ENCODE measurements around the gene MIOX. TPM values are rescaled to one million over a fixed set of nuclear protein-coding genes. Genes with fewer than 3 reads are reported as not detected.

MIOX gene
- total RNA-seq, 2 donors from 2014 or later, result not detected

DNA sequence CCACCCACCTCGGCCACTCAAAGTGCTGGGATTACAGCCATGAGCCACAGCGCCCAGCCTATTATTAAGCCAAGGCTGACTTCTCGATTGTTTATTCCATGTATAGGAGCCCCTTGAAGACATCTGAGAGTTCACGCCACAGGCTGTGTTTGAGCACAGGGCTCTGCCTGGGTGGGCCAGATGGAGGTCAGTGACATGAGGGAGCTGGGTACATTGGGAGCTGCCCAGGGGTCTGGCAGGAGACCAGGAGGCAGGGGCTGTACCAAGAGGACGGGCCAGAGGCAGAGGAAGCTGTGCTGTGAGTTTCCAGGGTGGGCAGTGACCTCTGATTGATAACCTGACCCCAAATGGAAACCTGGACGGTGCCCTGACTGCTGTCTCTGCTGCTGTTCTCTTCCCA is 15.4 kb downstream of the MIOX start:
- H3K27ac ChIP-seq, result no peak overlapping the region
- no peak for DNase-seq (ENCODE audit: low spot score)
- no peak for ATAC-seq (ENCODE audit: insufficient number of reproducible peaks, low FRiP score, low read depth)
- H3K4me3 ChIP-seq, result no peak overlapping the region
- TF ChIP-seq, protein P1, sequence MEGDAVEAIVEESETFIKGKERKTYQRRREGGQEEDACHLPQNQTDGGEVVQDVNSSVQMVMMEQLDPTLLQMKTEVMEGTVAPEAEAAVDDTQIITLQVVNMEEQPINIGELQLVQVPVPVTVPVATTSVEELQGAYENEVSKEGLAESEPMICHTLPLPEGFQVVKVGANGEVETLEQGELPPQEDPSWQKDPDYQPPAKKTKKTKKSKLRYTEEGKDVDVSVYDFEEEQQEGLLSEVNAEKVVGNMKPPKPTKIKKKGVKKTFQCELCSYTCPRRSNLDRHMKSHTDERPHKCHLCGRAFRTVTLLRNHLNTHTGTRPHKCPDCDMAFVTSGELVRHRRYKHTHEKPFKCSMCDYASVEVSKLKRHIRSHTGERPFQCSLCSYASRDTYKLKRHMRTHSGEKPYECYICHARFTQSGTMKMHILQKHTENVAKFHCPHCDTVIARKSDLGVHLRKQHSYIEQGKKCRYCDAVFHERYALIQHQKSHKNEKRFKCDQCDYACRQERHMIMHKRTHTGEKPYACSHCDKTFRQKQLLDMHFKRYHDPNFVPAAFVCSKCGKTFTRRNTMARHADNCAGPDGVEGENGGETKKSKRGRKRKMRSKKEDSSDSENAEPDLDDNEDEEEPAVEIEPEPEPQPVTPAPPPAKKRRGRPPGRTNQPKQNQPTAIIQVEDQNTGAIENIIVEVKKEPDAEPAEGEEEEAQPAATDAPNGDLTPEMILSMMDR (IDR thresholded peaks at IDR 0.05), result no peak
- peaks cover 24% of the 10 kb centered on the region for H3K36me3 ChIP-seq
- no peaks in the 10 kb centered on the region for H3K27me3 ChIP-seq (replicated peaks; ENCODE audit: insufficient read depth)
- peaks cover 6 to 18% of the 10 kb centered on the region in 2 donors for H3K4me1 ChIP-seq (ENCODE audit: control insufficient read depth in 1 of 2, low read depth in 2 of 2)
- H3K9me3 ChIP-seq, result no peaks in the 10 kb centered on the region

- Histone ChIP-seq H3K27ac (no peak overlapping the region), H3K4me1 (ENCODE audit: control insufficient read depth in 1 of 2, low read depth in 2 of 2) (peaks cover 6 to 18% of the 10 kb centered on the region in 2 donors), H3K4me3 (no peak overlapping the region), H3K36me3 (peaks cover 24% of the 10 kb centered on the region), H3K27me3 (replicated peaks; ENCODE audit: insufficient read depth) (no peaks in the 10 kb centered on the region), H3K9me3 (no peaks in the 10 kb centered on the region)
- TF ChIP-seq, protein P1 (IDR thresholded peaks at IDR 0.05), result no peak
- no peak for ATAC-seq (ENCODE audit: insufficient number of reproducible peaks, low FRiP score, low read depth)
- no peak for DNase-seq (ENCODE audit: low spot score)
Measured at GRCh38 chr22:50502628-50503474, 16.2 kb downstream of the MIOX start.

DNA sequence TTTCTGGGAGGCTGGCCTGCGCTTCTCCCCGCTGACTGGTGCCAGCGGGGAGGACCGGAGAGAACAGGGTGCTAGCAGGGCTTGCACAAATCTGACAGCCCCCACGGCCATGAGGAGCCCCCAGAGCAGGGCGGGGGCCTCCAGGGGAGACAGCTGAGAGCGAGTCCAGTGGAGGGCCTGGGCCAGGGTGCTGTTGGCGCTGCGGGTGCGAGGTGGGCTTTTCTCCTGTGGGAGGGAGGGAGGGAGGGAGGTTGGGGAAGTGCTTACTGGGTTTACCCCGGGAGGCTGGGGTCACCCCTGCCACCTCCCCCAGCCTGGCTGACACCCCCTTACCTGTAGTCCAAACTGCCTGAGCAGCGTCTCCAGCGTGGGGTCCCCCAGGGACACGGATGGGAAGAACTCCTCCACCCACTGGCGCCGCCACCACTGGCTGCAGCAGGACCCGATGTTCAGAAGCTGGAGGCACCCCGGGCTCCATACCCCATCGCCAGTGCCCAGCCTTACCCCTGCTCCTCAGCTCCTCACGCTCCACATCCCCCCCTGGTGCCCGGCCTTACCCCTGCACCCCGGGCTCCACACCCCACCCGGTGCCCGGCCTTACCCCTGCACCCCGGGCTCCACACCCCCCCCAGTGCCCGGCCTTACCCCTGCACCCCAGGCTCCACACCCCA is 17.0 kb downstream of the MIOX start:
- DNase-seq (ENCODE audit: low spot score) (no peak), ATAC-seq (ENCODE audit: insufficient number of reproducible peaks, low FRiP score, low read depth) (no peak)
- TF ChIP-seq, protein P1 (IDR thresholded peaks at IDR 0.05), result no peak
- Histone ChIP-seq H3K27me3 (replicated peaks; ENCODE audit: insufficient read depth) (no peaks in the 10 kb centered on the region), H3K27ac (no peak overlapping the region), H3K36me3 (peaks cover 24% of the 10 kb centered on the region), H3K4me3 (no peak overlapping the region), H3K4me1 (ENCODE audit: control insufficient read depth in 1 of 2, low read depth in 2 of 2) (peaks cover 8 to 20% of the 10 kb centered on the region in 2 donors), H3K9me3 (no peaks in the 10 kb centered on the region)

DNA sequence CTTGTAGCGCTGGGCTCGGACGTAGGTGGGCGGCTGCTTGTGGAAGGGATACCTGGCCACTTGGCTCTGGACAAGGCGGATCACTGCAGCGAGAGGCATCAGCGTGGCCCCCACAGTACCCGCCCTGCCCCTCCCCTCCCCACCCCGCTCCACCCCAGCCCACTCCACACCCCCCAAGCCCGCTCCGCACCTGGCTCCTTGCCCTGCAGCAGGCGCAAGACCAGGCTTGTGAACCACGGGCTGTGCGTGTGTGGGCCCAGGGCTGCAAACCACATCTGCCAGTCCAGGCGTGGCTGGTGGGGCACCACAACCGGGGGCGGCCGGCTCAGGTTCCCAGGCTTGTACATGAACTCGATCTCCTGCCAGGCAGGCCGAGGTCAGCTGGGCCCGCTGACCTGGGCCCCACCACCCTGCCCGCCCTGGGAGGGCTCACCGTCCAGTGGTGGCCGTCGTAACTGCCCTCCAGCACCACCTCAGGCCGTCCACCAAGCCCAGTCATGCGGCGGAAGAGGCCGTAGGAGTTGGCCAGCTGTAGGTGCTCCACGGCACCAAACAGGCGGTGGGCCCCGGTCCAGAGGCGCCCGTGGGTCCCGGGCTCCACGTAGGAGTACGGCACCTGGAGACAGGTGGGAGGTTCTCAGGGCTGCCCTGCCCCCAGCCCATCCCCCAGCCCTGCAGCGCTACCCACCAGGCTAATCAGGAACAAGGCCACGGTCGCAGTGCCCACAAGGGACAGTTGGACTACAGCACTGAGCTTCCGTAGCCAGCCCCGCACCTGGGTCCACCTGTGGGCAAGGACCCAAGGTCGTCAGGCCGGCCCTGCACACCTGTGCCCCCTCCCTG is 17.9 kb downstream of the MIOX start:
- H3K4me3 ChIP-seq, result no peak overlapping the region
- H3K36me3 ChIP-seq, result peaks cover 24% of the 10 kb centered on the region
- peaks cover 15 to 29% of the 10 kb centered on the region in 2 donors for H3K4me1 ChIP-seq (ENCODE audit: control insufficient read depth in 1 of 2, low read depth in 2 of 2)
- DNase-seq (ENCODE audit: low spot score) (no peak), ATAC-seq (ENCODE audit: insufficient number of reproducible peaks, low FRiP score, low read depth) (no peak)
- no peaks in the 10 kb centered on the region for H3K9me3 ChIP-seq
- H3K27ac ChIP-seq, result no peak overlapping the region
- TF ChIP-seq, protein P1 (IDR thresholded peaks at IDR 0.05), result no peak
- no peaks in the 10 kb centered on the region for H3K27me3 ChIP-seq (replicated peaks; ENCODE audit: insufficient read depth)

All from thoracic aorta (tissue), 2 donors.